GM13976 (cell line): ENCODE data around the gene ZBTB38.

Experiments used
- DNase-seq: peaks from one replicate; pipeline ENCODE4 v3.0.0; 2012; ENCODE audit warnings: low spot score
- in situ Hi-C: fragments of 300-500 bp; cut with MboI; formaldehyde crosslinking; loops from one replicate; pipeline ENCODE4 v1.12.0; 2022; ENCODE audit warnings: low sequenced_read_pairs, mixed read lengths, inconsistent platforms; ENCODE audit not compliant: unreplicated experiment
- TF ChIP-seq, protein P1 (sequence below): IDR thresholded peaks from 2 replicates; pipeline ENCODE4 v1.5.1; 2012; ENCODE audit warnings: borderline replicate concordance, mild to moderate bottlenecking; ENCODE audit not compliant: insufficient read depth; ENCODE audit errors: extremely low read depth, missing control alignments, control extremely low read depth

The ZBTB38 gene

GRCh38 chr3:141414800-141415462 is 46.6 kb downstream of the ZBTB38 start:
- no peak for DNase-seq
- TF ChIP-seq, protein P1, sequence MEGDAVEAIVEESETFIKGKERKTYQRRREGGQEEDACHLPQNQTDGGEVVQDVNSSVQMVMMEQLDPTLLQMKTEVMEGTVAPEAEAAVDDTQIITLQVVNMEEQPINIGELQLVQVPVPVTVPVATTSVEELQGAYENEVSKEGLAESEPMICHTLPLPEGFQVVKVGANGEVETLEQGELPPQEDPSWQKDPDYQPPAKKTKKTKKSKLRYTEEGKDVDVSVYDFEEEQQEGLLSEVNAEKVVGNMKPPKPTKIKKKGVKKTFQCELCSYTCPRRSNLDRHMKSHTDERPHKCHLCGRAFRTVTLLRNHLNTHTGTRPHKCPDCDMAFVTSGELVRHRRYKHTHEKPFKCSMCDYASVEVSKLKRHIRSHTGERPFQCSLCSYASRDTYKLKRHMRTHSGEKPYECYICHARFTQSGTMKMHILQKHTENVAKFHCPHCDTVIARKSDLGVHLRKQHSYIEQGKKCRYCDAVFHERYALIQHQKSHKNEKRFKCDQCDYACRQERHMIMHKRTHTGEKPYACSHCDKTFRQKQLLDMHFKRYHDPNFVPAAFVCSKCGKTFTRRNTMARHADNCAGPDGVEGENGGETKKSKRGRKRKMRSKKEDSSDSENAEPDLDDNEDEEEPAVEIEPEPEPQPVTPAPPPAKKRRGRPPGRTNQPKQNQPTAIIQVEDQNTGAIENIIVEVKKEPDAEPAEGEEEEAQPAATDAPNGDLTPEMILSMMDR, result no peak
- in situ Hi-C loops, result no loop called here

- in situ Hi-C loops, result no loop called here
- no peak for DNase-seq
- TF ChIP-seq, protein P1, result no peak
Measured at GRCh38 chr3:141415953-141416352, 47.6 kb downstream of the ZBTB38 start.
